Measurements from ENCODE around the gene TADA1.
"Not testable (repeated sequence)": the region's sequence is repeated elsewhere in the genome, so short reads cannot be mapped to it uniquely, and the experiment has no call there.

TADA1 gene

DNA sequence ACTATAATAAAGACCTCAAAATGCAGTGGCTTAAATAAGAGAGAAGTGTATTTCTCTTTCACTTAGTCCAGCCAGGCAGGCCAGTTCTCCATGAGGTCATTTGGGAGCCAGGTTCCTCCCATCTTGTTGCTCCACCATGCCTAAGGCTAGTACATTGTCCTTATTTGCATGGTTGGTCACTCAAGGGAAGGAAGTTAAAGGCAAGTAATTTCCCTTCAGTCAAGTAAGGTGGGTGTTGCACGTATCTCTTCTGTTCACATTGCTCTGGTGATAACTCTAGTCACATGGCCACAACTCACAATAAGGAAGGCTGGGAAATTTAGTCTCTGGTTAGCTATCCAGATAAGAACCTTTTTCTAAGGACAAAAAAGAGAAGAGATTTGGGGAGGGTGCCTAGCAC is 27.2 kb upstream of the TADA1 start:
- in situ Hi-C loops (cut with HindIII; ENCODE audit: low pct_ligation_motif_present, low pct_unique_long_range_greater_than_20kb, low sequenced_read_pairs) = loop anchor here (25.0 kb wide), 1 partner anchor 159 kb away; no protein-coding TSS in a partner anchor
- no peak for DNase-seq

DNA sequence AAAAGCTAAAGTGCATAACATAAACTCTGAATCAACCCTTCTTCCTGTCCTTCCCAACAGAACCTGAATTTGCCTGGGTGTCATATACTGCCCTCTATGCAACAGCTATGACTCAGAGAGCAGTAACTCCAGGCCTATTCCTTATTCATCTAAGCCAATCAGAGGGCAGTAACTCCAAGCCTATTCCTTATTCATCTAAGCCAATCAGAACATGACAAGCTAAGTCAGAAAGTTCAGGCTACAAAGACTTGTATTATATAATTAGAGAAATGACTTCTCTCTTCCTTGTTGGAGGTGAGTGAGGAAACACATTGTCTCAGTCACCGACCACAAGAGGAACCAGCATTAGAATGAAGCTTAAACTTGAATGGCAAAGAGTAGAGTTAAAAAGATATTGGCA is 26.2 kb upstream of the TADA1 start:
- DNase-seq = peak; percentile 37
- in situ Hi-C loops (cut with HindIII; ENCODE audit: low pct_ligation_motif_present, low pct_unique_long_range_greater_than_20kb, low sequenced_read_pairs) = loop anchor here (25.0 kb wide), 1 partner anchor 160 kb away; no protein-coding TSS in a partner anchor

- DNase-seq = peak; percentile 29
- in situ Hi-C loops (cut with HindIII; ENCODE audit: low pct_ligation_motif_present, low pct_unique_long_range_greater_than_20kb, low sequenced_read_pairs) = loop anchor here (25.0 kb wide), 1 partner anchor 161 kb away; no protein-coding TSS in a partner anchor
Observed at GRCh38 chr1:166900987-166901386, 24.9 kb upstream of the TADA1 start.

- in situ Hi-C loops (cut with HindIII; ENCODE audit: low pct_ligation_motif_present, low pct_unique_long_range_greater_than_20kb, low sequenced_read_pairs) = loop anchor here (25.0 kb wide), 1 partner anchor 163 kb away; no protein-coding TSS in a partner anchor
- DNase-seq = no peak
Observed at GRCh38 chr1:166899769-166900168, 23.7 kb upstream of the TADA1 start.

GRCh38 chr1:166895766-166896165 is 19.7 kb upstream of the TADA1 start:
- in situ Hi-C loops (cut with HindIII; ENCODE audit: low pct_ligation_motif_present, low pct_unique_long_range_greater_than_20kb, low sequenced_read_pairs) = no loop called here
- DNase-seq = no peak

DNA sequence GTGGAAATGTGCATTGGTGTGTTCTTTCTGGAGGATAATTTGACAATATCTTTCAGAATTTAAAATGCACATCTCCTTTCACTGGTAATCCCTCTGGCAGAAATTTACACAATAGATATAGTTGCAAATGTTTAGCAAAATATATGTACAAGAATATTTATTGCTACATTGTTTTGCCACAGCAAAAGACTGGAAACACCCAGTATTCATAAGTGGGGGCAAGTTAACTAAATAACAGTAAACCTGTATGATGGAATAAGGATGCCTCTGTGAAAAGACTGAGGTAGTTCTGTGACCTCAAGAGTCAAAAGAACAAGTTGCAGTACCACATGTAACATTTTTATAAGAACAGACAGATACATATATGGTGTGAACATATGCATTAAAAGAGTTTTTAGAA is 13.7 kb upstream of the TADA1 start:
- DNase-seq = no peak
- in situ Hi-C loops (cut with HindIII; ENCODE audit: low pct_ligation_motif_present, low pct_unique_long_range_greater_than_20kb, low sequenced_read_pairs) = no loop called here

DNA sequence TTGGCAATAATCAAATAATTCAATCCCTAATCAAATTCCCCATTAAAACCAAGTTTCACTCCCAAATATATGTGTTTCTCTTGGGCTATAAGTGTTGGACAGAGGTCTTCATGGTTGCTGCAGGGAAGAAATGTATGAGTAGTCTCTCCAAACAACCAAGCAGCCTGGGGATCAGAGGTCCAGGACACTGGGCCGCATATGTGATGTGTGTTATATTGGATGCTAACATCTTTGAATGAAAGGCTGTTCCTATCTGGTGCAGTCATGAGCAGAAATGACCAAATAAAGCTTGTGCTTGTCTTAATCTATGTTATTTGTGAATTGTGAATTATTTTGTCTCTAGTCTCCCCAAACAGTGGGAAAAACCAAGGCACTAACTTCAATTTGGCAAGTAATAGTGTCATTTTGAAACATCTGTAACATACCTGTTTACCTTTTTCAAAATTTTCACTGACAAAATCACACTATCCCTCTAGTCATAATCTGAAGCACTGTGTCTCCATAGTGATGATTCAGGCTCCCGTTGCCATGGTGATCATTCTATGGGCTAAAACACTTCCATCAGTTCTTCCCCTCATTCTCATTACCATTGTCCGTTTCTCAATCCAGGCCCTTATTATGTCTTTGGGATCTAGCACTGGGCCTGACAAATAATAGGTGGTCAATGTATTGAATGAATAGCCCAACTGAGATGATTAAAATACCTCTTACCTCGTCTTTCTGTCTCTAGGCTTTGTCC is 12.5 kb upstream of the TADA1 start:
- DNase-seq = no peak
- in situ Hi-C loops (cut with HindIII; ENCODE audit: low pct_ligation_motif_present, low pct_unique_long_range_greater_than_20kb, low sequenced_read_pairs) = no loop called here

GRCh38 chr1:166884971-166885370 is 8.9 kb upstream of the TADA1 start:
- in situ Hi-C loops (cut with HindIII; ENCODE audit: low pct_ligation_motif_present, low pct_unique_long_range_greater_than_20kb, low sequenced_read_pairs) = no loop called here

GRCh38 chr1:166884040-166884642 is 8.1 kb upstream of the TADA1 start:
- peak; percentile 54 for DNase-seq
- in situ Hi-C loops (cut with HindIII; ENCODE audit: low pct_ligation_motif_present, low pct_unique_long_range_greater_than_20kb, low sequenced_read_pairs) = no loop called here

More at GRCh38 chr1:166884971-166885370, 8.9 kb upstream of the TADA1 start:
- DNase-seq = no peak

DNA sequence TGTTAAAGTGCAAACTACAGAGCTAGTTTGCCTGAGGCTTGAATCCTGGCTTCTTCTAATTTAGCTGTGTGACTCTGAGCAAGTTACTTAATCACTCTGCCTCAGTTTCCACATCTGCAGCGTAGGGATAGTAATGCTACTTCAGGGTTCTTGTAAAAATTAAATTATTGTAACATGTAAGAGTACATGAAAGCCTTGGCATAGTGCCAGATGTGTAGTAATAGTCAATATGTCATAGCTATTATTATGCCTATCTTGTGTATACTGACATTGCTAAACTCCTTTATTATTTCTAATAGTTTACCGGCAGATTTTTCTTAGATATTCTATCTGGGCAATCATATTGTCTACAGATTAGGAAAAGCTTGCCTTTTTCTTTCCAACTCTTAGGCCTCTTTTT is 6.8 kb upstream of the TADA1 start:
- in situ Hi-C loops (cut with HindIII; ENCODE audit: low pct_ligation_motif_present, low pct_unique_long_range_greater_than_20kb, low sequenced_read_pairs) = no loop called here
- no peak for DNase-seq

DNA sequence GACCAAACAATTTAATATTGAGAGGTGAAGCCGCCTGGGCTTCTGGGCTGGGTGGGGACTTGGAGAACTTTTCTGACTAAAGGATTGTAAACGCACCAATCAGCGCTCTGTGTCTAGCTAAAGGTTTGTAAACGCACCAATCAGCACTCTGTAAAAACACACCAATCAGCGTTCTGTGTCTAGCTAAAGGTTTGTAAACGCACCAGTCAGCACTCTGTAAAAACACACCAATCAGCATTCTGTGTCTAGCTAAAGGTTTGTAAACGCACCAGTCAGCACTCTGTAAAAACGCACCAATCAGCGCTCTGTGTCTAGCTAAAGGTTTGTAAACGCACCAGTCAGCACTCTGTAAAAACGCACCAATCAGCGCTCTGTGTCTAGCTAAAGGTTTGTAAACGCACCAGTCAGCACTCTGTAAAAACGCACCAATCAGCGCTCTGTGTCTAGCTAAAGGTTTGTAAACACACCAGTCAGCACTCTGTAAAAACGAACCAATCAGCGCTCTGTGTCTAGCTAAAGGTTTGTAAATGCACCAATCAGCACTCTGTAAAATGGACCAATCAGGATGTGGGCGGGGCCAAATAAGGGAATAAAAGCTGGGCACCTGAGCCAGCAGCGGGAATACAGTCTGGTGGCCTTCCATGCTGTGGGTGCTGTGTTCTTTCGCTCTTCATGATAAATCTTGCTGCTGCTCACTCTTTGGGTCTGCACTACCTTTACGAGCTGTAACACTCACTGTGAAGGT is 2.3 kb upstream of the TADA1 start:
- in situ Hi-C loops (cut with HindIII; ENCODE audit: low pct_ligation_motif_present, low pct_unique_long_range_greater_than_20kb, low sequenced_read_pairs) = not testable (repeated sequence)

DNA sequence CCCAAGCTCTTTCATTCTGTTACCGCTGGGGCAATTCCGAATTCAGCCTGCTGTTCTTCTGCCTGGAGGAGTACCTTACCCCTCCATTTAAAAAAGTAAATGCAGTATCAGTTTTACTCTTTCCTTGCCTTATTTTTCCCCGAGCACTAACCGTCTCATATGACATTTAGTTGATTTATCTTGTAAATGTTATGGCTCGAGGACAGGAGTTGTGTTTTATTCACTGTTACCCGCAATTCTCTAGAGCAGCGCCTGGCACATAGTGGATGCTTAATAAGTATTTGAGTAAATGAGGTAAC is 425 bp upstream of the TADA1 start:
- no peak for DNase-seq
- in situ Hi-C loops (cut with HindIII; ENCODE audit: low pct_ligation_motif_present, low pct_unique_long_range_greater_than_20kb, low sequenced_read_pairs) = no loop called here

More for the DNA sequence above, 2.3 kb upstream of the TADA1 start:
- DNase-seq = not testable (repeated sequence)

- in situ Hi-C loops (cut with HindIII; ENCODE audit: low pct_ligation_motif_present, low pct_unique_long_range_greater_than_20kb, low sequenced_read_pairs) = no loop called here
- no peak for DNase-seq
Observed at GRCh38 chr1:166875302-166875733, 746 bp downstream of the TADA1 start.

DNA sequence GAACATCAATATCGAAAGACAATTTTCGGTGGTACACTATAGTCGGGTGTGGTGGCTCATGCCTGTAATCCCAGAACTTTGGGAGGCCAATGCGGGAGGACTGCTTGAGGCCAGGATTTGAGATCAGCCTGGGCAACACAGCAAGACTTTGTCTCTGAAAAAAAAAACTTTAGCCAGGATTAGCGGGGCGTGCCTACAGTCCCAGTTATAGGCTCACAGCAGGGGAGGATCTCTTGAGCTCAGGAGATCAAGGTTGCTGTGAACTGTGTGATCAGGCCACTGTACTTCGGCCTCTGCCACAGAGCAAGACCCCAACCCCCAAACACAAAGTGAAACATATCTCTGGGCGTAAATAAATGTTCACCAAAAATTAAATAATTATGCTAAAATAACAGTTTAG is 1.6 kb downstream of the TADA1 start:
- in situ Hi-C loops (cut with HindIII; ENCODE audit: low pct_ligation_motif_present, low pct_unique_long_range_greater_than_20kb, low sequenced_read_pairs) = no loop called here
- no peak for DNase-seq

DNA sequence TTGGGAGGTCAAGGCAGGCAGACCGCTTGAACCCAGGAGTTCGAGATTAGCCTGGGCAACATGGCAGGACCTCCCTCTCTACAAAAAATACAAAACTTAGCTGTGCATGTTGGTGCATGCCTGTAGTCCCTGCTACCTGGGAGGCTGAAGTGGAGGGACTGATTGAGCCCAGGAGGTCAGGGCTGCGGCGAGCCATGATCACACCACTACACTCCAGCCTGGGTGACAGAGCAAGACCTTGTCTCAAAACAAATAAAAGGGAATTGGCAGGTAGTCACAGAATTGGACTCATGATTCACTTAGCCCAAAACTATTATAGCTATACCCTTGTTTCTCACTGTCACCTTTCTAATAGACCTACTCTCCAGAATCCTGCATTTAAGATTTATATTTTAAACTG is 5.5 kb downstream of the TADA1 start:
- no peak for DNase-seq

GRCh38 chr1:166869318-166870099 is 6.6 kb downstream of the TADA1 start:
- in situ Hi-C loops (cut with HindIII; ENCODE audit: low pct_ligation_motif_present, low pct_unique_long_range_greater_than_20kb, low sequenced_read_pairs) = no loop called here
- no peak for DNase-seq

More for the DNA sequence above, 5.5 kb downstream of the TADA1 start:
- in situ Hi-C loops (cut with HindIII; ENCODE audit: low pct_ligation_motif_present, low pct_unique_long_range_greater_than_20kb, low sequenced_read_pairs) = no loop called here

DNA sequence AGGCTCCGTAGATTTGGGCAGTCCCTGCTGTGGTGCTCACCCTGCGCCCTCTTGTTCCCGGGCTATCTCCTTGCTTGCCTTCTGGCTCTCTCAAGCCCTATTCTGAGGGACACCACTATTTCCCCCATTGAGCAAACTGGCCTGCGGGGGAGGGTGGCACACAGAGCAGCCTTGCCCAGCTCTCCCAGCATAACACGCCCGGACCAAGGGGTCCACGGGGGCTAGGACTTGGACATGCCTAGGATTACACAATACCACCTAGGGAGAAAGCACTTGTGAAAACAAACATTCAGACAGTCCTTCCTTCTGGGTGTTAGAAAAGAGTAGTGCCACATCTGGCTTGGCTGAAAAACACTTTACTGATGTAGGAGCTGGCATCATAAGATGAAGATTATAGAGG is 7.4 kb downstream of the TADA1 start:
- in situ Hi-C loops (cut with HindIII; ENCODE audit: low pct_ligation_motif_present, low pct_unique_long_range_greater_than_20kb, low sequenced_read_pairs) = no loop called here
- DNase-seq = no peak

DNA sequence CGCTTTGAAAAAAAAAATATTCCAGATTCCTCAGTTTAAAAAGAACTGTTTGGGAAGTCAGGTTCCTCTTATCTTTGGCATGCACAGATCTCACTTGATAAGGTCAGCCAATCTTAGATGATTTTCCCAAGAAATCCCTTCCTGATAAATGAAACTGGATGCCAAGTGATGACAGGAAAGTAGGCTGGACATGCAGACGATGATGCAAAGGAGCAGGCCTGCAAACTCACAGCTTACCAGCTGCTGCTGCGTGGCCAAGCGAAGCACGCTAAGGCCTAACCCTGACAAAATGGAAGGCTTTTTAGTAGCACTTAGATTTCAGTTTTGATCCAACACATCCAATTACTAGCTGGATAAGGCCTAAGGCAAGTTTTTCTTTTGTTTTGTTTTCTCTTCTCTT is 10.1 kb downstream of the TADA1 start:
- in situ Hi-C loops (cut with HindIII; ENCODE audit: low pct_ligation_motif_present, low pct_unique_long_range_greater_than_20kb, low sequenced_read_pairs) = no loop called here
- no peak for DNase-seq

- no peak for DNase-seq
- in situ Hi-C loops (cut with HindIII; ENCODE audit: low pct_ligation_motif_present, low pct_unique_long_range_greater_than_20kb, low sequenced_read_pairs) = no loop called here
Observed at GRCh38 chr1:166859597-166859996, 16.5 kb downstream of the TADA1 start.
